Heart left ventricle (tissue), 16 donors: ENCODE results near the gene FAM168B. TPM values are rescaled to one million over a fixed set of nuclear protein-coding genes. Genes with fewer than 3 reads are reported as not detected.

Source experiments
- ATAC-seq, 4 donors: fragments of 200-7000 bp; cut with Tn5 transposase; one replicate each; pipeline ENCODE4 v1.9.1; 2020 to 2022; ENCODE audit warnings: moderate library complexity in 4 of 4, mild to moderate bottlenecking in 3 of 4, moderate number of reproducible peaks in 1 of 4
- DNase-seq, 5 donors: peaks; one replicate each; pipeline ENCODE4 v3.0.0-alpha.2; 2020
- H3K27ac ChIP-seq, 12 donors: fragments of 200-600 bp; sonication (generic) in 4 of 12; one replicate each; pipeline versions ENCODE4 v1.5.0 to v1.8.0; 2016 to 2022; ENCODE audit warnings: mild to moderate bottlenecking in 2 of 12
- H3K27me3 ChIP-seq, 9 donors: fragments of 200-600 bp; sonication (generic) in 2 of 9; one replicate each; pipeline versions ENCODE4 v1.5.1 to v1.8.0; 2016 to 2022; ENCODE audit warnings: mild to moderate bottlenecking in 3 of 9
- H3K36me3 ChIP-seq, 9 donors: fragments of 200-600 bp; sonication (generic) in 2 of 9; one replicate each; pipeline versions ENCODE4 v1.5.0 to v1.8.0; 2018 to 2022; ENCODE audit warnings: mild to moderate bottlenecking in 2 of 9
- H3K4me1 ChIP-seq, 12 donors: fragments of 200-600 bp; sonication (generic) in 4 of 12; one replicate each; pipeline versions ENCODE4 v1.5.0 to v1.8.0; 2016 to 2022; ENCODE audit warnings: mild to moderate bottlenecking in 3 of 12
- H3K4me3 ChIP-seq, 12 donors: fragments of 200-600 bp; sonication (generic) in 4 of 12; one replicate each; pipeline versions ENCODE4 v1.5.0 to v1.8.0; 2017 to 2022; ENCODE audit warnings: mild to moderate bottlenecking in 9 of 12, moderate library complexity in 4 of 12
- H3K9me3 ChIP-seq, 12 donors: fragments of 200-600 bp; sonication (generic) in 4 of 12; one replicate each; pipeline versions ENCODE4 v1.5.0 to v1.8.0; 2016 to 2022; ENCODE audit warnings: mild to moderate bottlenecking in 1 of 12
- POLR2A ChIP-seq, 2 donors: fragments of 450-650 bp; IDR thresholded peaks; one replicate each; pipeline ENCODE4 v1.6.1; 2017; ENCODE audit warnings: antibody characterized with exemption in 2 of 2, mild to moderate bottlenecking in 2 of 2, moderate library complexity in 2 of 2
- WGBS, 4 donors: extraction: QIAGEN DNeasy Blood & Tissue Kit in 2 of 4; methylation state at CpG; one replicate each; pipeline versions ENCODE4 v1.1.5 to v1.1.7; 2013 to 2018; 5-methylcytosine and 5-hydroxymethylcytosine counted together
- intact Hi-C, 10 donors: fragments of 100-400 bp; cut with DNase I; formaldehyde crosslinking; loops; one replicate each; pipeline versions ENCODE4 v1.11.1 to v1.14.2; 2022
- polyA plus RNA-seq, 2 donors: library from polyadenylated mRNA; stranded (reverse); fragments of 200-250 nt; gene quantifications; one replicate each; pipeline ENCODE4 v1.2.3, GENCODE V29; 2013
- total RNA-seq, 9 donors: library from RNA; depleted of rRNA in 2 of 9; stranded (reverse); fragments of >200 nt in 2 of 9; fragmentation: NEBNext Ultra II Directional in 3 of 9; extraction: Animal tissue kit (Norgen Biotek cat#: 25700) in 3 of 9; gene quantifications; one replicate each; pipeline versions ENCODE4 v1.1.0 to v1.2.4, GENCODE V29; 2016 to 2023
- TF ChIP-seq, protein P1 (sequence below), 12 donors: fragments of 200-600 bp; sonication (generic) in 4 of 12; IDR thresholded peaks; one replicate each; pipeline versions ENCODE4 v1.5.0 to v1.8.0; 2018 to 2022; ENCODE audit warnings: antibody characterized with exemption in 12 of 12, mild to moderate bottlenecking in 5 of 12
- donor health status: ischemic (EF 13 %, LVEDD 7.1; RV severe dilation, severe dysfunction).
- donor health status: healthy with polysubstance abuse.
- donor health status: DM: no; HTN: yes; CAD: no.
- donor health status: DM: no; HTN: no; CAD: no.
- donor health status: ischemic (EF 25% LVEDD 6.9; RV normal size, moderate dysfunction).
- donor health status: ischemic (EF 25% LVEDD 5.7; RV mildly dilated, moderate dysfunction).
- donor health status: healthy.
- donor health status: DM: yes; HTN: yes; CAD: no.
- donor health status: ischemic (EF 35%, LVEDD 5.7; RV mildly dilated, moderate dysfunction).
- donor health status: nonischemic (EF 11% LVEDD 7.7; RV severe dilation, severe dysfunction).
- donor health status: DM: yes; HTN: yes; CAD: no.
- donor health status: PGD.
- donor health status: ischemic (EF 29% LVEDD 5.4; RV normal size, mild dysfunction).
- donor health status: nonischemic (EF 23%, LVEDD 6.1; RV moderate dilation, normal function).

The FAM168B gene
- total and polyA plus RNA-seq, 11 donors = 23.0 to 174 (median 86.9) TPM

DNA sequence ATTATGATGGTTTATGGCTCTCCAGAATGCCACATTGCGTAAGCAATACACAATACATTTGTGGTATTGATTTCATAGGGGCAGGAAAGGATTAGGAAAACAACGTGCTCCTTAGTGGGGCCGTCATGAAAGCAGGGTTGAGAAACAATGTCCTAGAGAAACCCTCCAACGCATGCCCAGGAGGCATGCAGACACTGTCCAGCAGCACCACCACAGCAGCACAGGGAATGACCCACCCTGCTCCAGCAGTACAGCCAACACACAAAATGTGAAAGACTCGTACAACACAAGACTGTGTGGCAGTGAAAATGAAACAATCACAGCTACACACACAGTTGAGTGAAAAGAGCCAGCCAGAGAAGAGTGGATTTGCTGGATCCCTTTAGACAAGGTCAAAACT is 66.3 kb downstream of the FAM168B start:
- H3K4me1 ChIP-seq = no peaks in the 10 kb centered on the region
- peaks cover 0 to 5% (median 0%) of the 10 kb centered on the region in 9 donors for H3K27me3 ChIP-seq
- TF ChIP-seq POLR2A (IDR thresholded peaks at IDR 0.05) = no peak
- TF ChIP-seq, protein P1, sequence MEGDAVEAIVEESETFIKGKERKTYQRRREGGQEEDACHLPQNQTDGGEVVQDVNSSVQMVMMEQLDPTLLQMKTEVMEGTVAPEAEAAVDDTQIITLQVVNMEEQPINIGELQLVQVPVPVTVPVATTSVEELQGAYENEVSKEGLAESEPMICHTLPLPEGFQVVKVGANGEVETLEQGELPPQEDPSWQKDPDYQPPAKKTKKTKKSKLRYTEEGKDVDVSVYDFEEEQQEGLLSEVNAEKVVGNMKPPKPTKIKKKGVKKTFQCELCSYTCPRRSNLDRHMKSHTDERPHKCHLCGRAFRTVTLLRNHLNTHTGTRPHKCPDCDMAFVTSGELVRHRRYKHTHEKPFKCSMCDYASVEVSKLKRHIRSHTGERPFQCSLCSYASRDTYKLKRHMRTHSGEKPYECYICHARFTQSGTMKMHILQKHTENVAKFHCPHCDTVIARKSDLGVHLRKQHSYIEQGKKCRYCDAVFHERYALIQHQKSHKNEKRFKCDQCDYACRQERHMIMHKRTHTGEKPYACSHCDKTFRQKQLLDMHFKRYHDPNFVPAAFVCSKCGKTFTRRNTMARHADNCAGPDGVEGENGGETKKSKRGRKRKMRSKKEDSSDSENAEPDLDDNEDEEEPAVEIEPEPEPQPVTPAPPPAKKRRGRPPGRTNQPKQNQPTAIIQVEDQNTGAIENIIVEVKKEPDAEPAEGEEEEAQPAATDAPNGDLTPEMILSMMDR (IDR thresholded peaks at IDR 0.05) = no peak
- intact Hi-C loops = no loop called here
- 55 to 66% (median 62%) methylated on average over 5 of the region's 5 CpGs for WGBS, 4 donors
- H3K27ac ChIP-seq = no peak overlapping the region
- no peaks in the 10 kb centered on the region for H3K9me3 ChIP-seq
- DNase-seq = no peak
- H3K4me3 ChIP-seq = no peak overlapping the region
- H3K36me3 ChIP-seq = no peaks in the 10 kb centered on the region
- no peak for ATAC-seq

DNA sequence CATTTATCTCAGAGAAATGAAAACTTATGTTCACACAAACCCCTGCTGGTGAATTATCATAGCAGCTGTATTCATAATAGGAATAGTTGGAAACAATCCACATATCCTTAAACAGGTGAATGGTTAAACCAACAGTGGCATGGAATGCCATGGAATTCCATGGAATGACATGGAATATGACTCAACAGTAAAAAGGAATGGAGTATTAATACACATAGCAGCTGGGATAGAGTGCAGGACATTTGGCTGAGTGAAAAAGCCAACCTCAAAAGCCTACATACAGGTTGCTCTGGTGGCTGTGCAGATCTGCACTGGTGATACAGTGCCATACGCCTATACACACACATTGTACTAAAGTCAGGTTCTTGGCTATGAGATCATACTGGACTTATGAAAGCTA is 69.5 kb downstream of the FAM168B start:
- peaks cover 0 to 3% (median 0%) of the 10 kb centered on the region in 12 donors for H3K9me3 ChIP-seq
- no peak overlapping the region for H3K4me3 ChIP-seq
- H3K36me3 ChIP-seq = no peaks in the 10 kb centered on the region
- TF ChIP-seq, protein P1 (IDR thresholded peaks at IDR 0.05) = no peak
- TF ChIP-seq POLR2A (IDR thresholded peaks at IDR 0.05) = no peak
- peaks cover 0 to 10% (median 0%) of the 10 kb centered on the region in 9 donors for H3K27me3 ChIP-seq
- intact Hi-C loops = no loop called here
- H3K27ac ChIP-seq = no peak overlapping the region
- DNase-seq (no peak), ATAC-seq (no peak)
- H3K4me1 ChIP-seq = no peaks in the 10 kb centered on the region
- 80 to 100% (median 89%) methylated on average over 1 of the region's 1 CpG for WGBS, 4 donors

DNA sequence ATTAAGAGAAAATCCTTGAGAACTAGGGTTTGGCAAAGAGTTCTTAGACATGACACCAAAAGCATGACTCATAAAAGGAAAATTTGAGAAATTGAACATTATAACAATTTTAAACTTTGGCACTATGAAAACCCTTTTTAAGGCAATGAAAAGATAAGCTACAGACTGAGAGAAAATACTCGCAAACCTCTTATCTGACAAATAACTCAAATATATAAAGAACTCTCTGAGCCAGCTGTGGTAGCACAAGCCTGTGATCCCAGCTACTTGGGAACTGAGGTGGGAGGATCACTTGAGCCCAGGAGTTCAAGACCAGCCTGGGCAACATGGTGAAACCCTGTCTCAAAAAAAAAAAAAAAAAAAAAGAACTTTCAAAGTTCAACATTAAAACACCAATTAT is 70.5 kb downstream of the FAM168B start:
- DNase-seq = no peak

DNA sequence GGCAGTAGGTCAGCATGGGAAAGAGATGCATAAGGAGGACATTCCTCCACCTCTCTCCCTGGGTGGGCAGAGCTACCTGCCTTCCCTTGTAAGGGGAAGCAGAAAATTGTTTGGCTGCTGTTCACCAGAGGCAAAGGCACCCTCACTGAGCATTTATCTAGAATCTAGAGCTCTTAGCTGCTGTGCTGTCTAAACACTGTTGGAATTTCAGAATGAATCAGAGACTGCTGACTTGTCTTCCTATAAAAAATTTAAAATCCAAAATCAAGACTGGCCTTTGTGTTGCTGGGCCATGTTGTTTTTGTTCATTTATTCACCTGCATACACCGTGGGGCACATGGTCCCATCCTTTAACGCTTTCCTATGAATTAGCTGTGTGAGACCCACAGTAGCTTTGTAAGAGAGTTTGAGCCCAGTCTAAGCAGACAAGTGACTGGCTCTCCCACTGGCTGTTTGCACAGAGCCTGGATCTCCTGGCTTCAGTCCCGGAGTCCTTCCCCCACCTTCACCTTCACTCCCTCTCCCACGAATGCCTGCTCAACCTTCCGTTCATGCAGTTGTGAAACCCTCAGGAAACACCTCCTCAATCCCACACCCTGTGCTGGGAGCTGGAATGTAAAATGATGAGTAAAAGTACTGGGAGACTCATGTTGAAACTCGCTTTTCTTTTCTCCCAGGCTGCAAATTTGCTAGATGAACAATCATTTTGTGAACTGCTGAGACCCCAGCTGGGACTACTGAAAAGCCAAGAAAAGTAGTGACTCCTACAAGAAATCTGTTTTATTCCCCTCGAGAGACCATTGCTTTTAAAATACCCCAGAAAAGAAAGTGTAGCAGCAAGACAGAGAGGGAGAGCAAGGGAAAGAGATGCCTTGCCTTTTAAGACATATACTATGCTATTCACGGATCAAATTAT is 76.2 kb downstream of the FAM168B start:
- H3K4me3 ChIP-seq = no peak overlapping the region
- no peaks in the 10 kb centered on the region for H3K4me1 ChIP-seq
- no peak overlapping the region for H3K27ac ChIP-seq
- H3K9me3 ChIP-seq = peaks cover 0 to 3% (median 0%) of the 10 kb centered on the region in 12 donors
- WGBS, 4 donors = 40 to 48% (median 45%) methylated on average over 8 of the region's 8 CpGs
- intact Hi-C loops = no loop called here
- ATAC-seq = no peak
- no peak for TF ChIP-seq POLR2A (IDR thresholded peaks at IDR 0.05)
- TF ChIP-seq, protein P1 (IDR thresholded peaks at IDR 0.05) = no peak
- no peaks in the 10 kb centered on the region for H3K36me3 ChIP-seq
- peaks cover 0 to 17% (median 0%) of the 10 kb centered on the region in 9 donors for H3K27me3 ChIP-seq
- DNase-seq = no peak

More for the DNA sequence above, 70.5 kb downstream of the FAM168B start:
- no peak overlapping the region for H3K27ac ChIP-seq
- ATAC-seq = no peak
- peaks cover 0 to 13% (median 0%) of the 10 kb centered on the region in 9 donors for H3K27me3 ChIP-seq
- peaks cover 0 to 3% (median 0%) of the 10 kb centered on the region in 12 donors for H3K9me3 ChIP-seq
- intact Hi-C loops = no loop called here
- WGBS, 4 donors = 61 to 84% (median 64%) methylated on average over 1 of the region's 1 CpG
- no peak for TF ChIP-seq POLR2A (IDR thresholded peaks at IDR 0.05)
- TF ChIP-seq, protein P1 (IDR thresholded peaks at IDR 0.05) = no peak
- H3K4me3 ChIP-seq = no peak overlapping the region
- no peaks in the 10 kb centered on the region for H3K36me3 ChIP-seq
- no peaks in the 10 kb centered on the region for H3K4me1 ChIP-seq
